PFSK-1 (cell line): ENCODE measurements around the gene USH2A.

ENCODE experiments used
- FOXP2 ChIP-seq: optimal IDR thresholded peaks from 2 replicates; pipeline ENCODE3; 2011; ENCODE audit warnings: borderline replicate concordance, control low read depth, inconsistent platforms; ENCODE audit not compliant: insufficient read depth; ENCODE audit errors: extremely low read length, extremely low read depth
- POLR2AphosphoS5 ChIP-seq: IDR thresholded peaks from 2 replicates; pipeline ENCODE4 v1.6.1; 2012; ENCODE audit warnings: low read depth, mild to moderate bottlenecking, control low read depth, low read length, moderate library complexity
- SIN3A ChIP-seq: IDR thresholded peaks from 2 replicates; pipeline ENCODE4 v1.6.1; 2012; ENCODE audit warnings: mild to moderate bottlenecking, low read length, moderate library complexity, borderline replicate concordance; ENCODE audit not compliant: insufficient read depth
- TAF1 ChIP-seq: IDR thresholded peaks from 2 replicates; pipeline ENCODE4 v1.6.1; 2012; ENCODE audit warnings: low read length, control low read depth, borderline replicate concordance; ENCODE audit not compliant: insufficient read depth
- TF ChIP-seq, protein P1 (sequence below), 2 experiments: IDR thresholded peaks; 2 replicates each; pipeline versions ENCODE4 v1.6.1 to v1.8.0; 2011 to 2012; ENCODE audit warnings: low read depth in 2 of 2, low read length in 2 of 2, control low read depth in 1 of 2, inconsistent platforms in 1 of 2, mild to moderate bottlenecking in 1 of 2, moderate library complexity in 1 of 2; ENCODE audit not compliant: insufficient read depth in 1 of 2

The USH2A gene

GRCh38 chr1:215606036-215606435, 817.2 kb downstream of the USH2A start:
- TF ChIP-seq TAF1, result no peak
- TF ChIP-seq SIN3A, result no peak
- no peak for TF ChIP-seq FOXP2
- TF ChIP-seq, protein P1, sequence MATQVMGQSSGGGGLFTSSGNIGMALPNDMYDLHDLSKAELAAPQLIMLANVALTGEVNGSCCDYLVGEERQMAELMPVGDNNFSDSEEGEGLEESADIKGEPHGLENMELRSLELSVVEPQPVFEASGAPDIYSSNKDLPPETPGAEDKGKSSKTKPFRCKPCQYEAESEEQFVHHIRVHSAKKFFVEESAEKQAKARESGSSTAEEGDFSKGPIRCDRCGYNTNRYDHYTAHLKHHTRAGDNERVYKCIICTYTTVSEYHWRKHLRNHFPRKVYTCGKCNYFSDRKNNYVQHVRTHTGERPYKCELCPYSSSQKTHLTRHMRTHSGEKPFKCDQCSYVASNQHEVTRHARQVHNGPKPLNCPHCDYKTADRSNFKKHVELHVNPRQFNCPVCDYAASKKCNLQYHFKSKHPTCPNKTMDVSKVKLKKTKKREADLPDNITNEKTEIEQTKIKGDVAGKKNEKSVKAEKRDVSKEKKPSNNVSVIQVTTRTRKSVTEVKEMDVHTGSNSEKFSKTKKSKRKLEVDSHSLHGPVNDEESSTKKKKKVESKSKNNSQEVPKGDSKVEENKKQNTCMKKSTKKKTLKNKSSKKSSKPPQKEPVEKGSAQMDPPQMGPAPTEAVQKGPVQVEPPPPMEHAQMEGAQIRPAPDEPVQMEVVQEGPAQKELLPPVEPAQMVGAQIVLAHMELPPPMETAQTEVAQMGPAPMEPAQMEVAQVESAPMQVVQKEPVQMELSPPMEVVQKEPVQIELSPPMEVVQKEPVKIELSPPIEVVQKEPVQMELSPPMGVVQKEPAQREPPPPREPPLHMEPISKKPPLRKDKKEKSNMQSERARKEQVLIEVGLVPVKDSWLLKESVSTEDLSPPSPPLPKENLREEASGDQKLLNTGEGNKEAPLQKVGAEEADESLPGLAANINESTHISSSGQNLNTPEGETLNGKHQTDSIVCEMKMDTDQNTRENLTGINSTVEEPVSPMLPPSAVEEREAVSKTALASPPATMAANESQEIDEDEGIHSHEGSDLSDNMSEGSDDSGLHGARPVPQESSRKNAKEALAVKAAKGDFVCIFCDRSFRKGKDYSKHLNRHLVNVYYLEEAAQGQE (IDR thresholded peaks at IDR 0.05; ENCODE audit: insufficient read depth in 1 of 2, low read depth in 2 of 2, low read length in 2 of 2), result no peak
- no peak for TF ChIP-seq POLR2AphosphoS5

- no peak for TF ChIP-seq FOXP2
- no peak for TF ChIP-seq TAF1
- TF ChIP-seq, protein P1 (IDR thresholded peaks at IDR 0.05; ENCODE audit: insufficient read depth in 1 of 2, low read depth in 2 of 2, low read length in 2 of 2), result no peak
- TF ChIP-seq POLR2AphosphoS5, result no peak
- no peak for TF ChIP-seq SIN3A
These were observed 818.1 kb downstream of the USH2A start for GRCh38 chr1:215605011-215605621.

DNA sequence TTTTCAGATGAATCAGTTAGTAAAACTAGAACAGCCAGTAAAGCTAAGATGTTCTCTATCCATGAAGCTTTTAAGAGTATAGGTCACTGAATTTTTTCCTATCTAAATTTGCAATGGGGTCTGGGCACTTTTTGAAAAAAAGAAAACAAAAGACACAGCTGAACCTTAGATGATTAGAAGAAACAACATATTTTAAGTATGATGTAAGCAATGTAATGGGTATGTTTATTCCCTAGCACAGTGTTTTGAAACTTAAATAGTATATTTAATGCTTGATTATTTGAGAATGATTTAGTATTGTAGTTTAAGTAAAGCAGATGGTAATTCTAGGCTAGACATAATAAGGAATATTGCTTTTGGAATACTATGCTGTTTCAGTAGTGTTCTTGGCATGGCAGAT, 819.9 kb downstream of the USH2A start:
- TF ChIP-seq POLR2AphosphoS5, result no peak
- no peak for TF ChIP-seq SIN3A
- TF ChIP-seq, protein P1 (IDR thresholded peaks at IDR 0.05; ENCODE audit: insufficient read depth in 1 of 2, low read depth in 2 of 2, low read length in 2 of 2), result no peak
- TF ChIP-seq TAF1, result no peak
- TF ChIP-seq FOXP2, result no peak

GRCh38 chr1:215601276-215601675, 822.0 kb downstream of the USH2A start:
- TF ChIP-seq TAF1 (no peak), FOXP2 (no peak), POLR2AphosphoS5 (no peak), SIN3A (no peak)
- TF ChIP-seq, protein P1 (IDR thresholded peaks at IDR 0.05; ENCODE audit: insufficient read depth in 1 of 2, low read depth in 2 of 2, low read length in 2 of 2), result no peak
